GM21717 (cell line): Measurements from ENCODE around the gene TSR1.

Experiments
- ATAC-seq: cut with Tn5 transposase; IDR thresholded peaks from one replicate; pipeline ENCODE4 v1.9.1; 2021; ENCODE audit warnings: mild to moderate bottlenecking, moderate library complexity; ENCODE audit not compliant: unreplicated experiment

TSR1 gene

DNA sequence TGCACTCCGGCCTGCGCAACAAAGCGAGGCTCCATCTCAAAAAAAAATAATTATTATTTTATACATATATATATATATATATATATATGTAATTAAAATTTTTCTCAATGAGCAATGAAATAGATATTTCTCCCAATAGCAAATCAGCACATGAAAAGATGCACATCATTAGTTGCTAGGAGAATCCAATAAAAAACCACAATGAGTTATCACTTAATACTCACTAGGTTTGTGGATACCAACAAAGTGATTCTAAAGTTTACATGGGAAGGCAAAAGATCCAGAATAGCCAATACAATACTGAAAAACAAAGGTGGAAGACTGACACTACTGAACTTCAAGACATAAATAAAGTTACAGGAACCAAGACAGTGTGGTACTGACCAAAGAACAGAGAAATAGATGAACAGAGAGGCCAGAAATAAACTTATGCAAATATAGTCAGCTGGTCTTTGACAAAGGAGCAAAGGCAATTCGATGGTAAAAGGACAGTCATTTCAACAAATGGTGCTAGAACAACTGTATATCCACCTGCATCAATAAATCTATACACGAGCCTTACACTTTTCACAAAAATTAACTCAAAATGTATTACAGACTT lies 46.3 kb downstream of the TSR1 start:
- no peak for ATAC-seq

DNA sequence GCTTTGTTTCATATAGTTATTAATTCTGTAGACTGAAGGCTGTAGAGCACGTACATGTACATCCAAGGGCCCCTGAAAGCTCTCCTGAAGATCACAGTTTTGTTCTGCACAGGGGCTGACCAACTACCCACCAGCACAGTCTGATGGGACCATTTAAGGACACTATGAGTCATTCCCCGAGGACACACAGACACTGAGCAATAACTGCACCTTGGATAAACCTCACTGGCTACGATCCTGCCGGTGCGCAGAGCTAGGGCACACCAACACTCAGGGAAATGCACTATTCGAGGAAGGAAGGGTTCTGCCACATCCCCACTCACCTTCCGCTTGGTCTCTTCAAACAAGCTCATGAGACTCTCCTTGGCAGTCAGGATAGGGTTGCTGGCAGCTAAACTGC lies 53.0 kb downstream of the TSR1 start:
- ATAC-seq: no peak

DNA sequence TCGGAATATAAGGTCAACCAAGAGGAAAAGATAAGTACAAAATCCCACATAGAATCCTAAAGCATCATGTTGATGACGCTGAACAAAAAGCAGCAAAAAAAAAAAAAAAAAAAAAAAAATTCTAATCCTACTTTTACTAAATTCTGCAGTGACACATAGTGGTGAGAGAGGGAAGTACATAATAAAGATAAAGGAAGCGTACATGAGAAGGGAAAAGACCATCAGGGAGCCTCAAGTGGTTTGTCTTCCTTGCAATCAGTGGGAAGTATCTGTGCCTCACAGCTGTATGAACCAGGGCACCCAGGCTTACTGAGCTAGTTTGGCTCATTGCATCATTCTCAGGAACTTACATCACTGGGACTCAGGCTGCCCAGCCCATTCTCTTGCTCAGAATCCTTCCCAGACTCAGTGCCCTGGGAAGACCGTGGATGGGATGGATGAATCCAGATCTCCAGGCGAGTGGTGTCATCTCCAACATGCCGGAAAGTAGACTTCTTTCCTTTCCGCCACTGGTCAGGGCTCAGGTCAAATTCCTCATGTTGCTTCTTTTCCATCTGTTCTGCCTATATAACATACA lies 53.9 kb downstream of the TSR1 start:
- ATAC-seq: no peak

DNA sequence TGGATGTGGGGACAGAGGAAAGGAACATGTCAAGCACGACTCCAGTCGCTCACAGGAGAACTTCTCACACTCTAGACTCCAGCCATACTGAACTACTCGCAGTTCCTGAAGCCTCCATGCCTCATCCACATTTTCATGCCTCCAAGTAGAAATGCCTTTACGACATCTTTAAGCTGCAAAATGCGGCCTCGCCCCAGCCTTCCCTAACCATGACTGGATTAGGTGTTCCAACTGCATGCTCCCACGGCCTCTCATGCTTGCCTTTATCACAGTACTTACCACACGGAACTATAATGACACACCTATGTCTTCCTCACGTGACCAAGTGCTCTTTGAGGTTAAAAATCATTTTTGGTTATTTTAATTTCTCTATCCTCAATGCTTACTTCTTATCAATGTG lies 56.5 kb downstream of the TSR1 start:
- no peak for ATAC-seq

DNA sequence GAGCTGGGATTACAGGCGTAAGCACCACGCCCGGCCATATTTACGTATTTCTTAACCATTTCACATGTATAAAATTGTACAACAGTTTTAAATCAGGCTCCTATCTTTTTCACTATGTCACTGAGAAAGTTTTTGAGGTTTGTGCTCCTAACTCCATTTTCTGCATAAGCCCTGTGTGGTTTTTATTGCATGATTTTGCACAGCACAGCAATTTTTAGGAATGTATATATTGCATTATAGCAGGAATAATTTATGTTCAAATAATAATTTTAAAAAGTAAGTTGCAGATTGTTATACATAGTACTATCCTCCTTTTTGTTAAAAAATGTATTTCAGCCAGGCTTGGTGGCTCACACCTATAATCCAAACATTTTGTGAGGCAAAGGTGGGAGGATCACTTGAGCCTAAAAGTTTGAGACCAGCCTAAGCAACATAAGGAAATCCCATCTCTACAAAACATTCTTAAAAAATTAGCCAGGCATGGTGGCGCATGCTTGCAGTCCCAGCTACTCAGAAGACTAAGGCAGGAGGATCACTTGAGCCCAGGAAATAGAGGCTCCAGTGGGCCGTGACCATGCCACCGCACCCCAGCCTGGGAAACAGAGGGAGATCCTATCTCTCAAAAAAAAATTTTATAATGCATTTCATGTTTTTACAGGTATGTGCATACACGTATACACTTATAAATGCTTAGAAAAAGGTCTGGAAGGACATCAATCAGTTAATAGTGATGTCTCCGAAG lies 58.7 kb downstream of the TSR1 start:
- ATAC-seq: no peak

DNA sequence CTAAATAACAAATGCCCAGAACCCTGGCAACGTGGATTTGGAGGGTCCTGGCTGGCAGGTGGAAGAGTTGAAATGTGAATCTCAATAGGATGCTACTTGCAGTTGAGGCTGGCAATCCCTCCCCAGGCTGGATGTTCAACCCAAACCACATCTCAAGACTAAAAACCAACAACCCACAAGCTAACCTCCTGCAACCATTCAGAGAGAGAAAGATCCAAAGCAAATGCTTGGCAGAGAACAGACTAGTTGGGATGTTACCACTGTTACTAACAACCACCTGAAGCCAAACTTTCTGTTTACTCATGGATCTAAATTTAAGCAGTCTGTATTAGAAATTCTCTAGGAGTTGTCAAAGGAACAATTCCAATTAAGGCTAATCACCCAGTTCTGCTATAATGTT lies 60.5 kb downstream of the TSR1 start:
- ATAC-seq: no peak

DNA sequence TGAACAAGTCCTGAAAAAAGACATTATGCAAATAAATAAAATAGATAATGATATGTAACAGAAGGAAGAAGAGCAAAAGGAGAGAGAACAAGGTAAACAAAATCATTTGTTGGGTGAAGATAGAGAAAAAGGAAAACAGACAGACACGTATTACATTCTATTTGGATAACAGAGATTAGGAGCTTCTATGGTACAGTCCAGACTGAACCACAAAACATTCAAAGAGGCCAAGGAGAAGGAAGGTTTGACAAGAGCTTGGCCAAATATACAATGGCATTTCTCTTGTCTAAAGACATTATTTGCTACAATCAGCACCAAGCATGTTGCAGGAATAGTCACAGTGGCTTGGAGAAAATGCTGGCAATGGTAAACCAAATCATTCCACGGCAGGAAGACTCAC lies 61.8 kb downstream of the TSR1 start:
- no peak for ATAC-seq
